SKM-1 (cell line): ENCODE measurements around the gene LITAF.
"Not testable (repeated sequence)": the region's sequence is repeated elsewhere in the genome, so short reads cannot be mapped to it uniquely, and the experiment has no call there.

ENCODE experiments used
- DNase-seq: peaks from one replicate; lab custom pipeline; 2025; ENCODE audit not compliant: unreplicated experiment; lab: John Stamatoyannopoulos, UW

Gene LITAF

GRCh38 chr16:11601425-11601824, 14.7 kb upstream of the LITAF start:
- no peak for DNase-seq

DNA sequence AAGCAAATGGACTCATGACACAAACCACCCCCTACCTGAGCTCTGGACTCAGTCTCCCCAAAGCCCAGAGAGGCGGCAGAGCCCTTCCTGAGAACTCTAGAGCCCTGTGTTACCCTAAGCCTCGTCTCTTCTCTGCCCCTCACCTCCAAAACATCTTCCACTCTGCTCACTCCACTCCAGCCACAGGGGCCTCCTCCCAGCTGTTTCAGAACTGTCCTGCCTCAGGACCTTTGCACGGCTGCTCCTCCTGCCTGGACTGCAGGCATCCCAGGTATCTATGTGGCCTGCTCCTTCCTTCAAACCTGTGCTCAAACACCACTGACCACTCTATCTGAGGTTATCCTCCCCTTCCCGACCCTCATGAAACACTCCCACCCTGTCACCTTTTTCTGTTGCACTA, 12.9 kb upstream of the LITAF start:
- no peak for DNase-seq

- DNase-seq = no peak
Measured at GRCh38 chr16:11597235-11598095, 10.7 kb upstream of the LITAF start.

- DNase-seq = no peak
Measured at GRCh38 chr16:11596572-11597226, 10.0 kb upstream of the LITAF start.

DNA sequence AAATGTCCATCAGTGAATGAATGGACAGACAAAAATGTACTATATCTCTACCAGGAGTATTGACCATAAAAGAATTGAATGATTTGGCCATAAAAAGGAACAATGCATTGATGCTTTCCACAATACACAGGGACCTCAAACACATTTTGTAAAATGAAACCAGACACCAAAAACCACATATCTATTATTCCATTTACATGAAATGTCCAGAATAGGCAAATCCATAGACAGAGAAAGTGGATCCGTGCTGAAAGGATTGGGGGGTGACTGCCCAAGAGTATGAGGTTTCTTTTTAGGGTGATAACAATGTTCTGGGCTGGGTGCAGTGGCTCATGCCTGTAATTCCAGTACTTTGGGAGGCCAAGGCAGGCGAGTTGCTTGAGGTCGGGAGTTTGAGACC, 6.9 kb upstream of the LITAF start:
- DNase-seq = no peak

DNA sequence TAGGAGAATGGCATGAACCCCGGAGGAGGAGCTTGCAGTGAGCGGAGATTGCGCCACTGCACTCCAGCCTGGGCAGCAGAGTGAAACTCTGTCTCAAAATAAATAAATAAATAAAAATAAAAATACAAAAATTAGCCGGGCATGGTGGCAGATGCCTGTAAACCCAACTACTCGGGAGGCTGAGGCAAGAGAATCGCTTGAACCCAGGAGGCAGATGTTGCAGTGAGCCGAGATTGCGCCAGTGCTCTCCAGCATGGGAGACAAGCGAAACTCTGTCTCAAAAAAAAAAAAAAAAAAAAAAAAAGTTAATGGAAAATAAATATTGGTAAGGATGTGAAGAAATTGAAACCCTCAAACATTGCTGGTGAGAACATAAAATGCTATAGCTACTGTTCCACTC, 6.4 kb upstream of the LITAF start:
- not testable (repeated sequence) for DNase-seq

DNA sequence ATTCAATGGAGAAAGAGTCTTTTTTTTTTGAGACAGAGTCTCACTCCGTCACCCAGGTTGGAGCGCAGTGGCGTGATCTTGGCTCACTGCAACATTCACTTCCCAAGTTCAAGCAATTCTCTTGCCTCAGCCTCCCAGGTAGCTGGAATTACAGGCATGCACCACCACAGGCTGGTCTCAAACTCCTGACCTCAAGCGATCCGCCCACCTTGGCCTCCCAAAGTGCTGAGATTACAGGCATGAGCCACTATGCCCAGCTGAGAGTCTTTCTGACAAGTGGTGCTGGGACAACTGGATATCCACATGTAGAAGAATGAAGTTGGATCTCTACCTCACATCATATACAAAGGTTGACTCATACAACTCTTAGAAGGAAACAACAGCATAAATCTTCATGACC, 4.9 kb upstream of the LITAF start:
- not testable (repeated sequence) for DNase-seq

DNA sequence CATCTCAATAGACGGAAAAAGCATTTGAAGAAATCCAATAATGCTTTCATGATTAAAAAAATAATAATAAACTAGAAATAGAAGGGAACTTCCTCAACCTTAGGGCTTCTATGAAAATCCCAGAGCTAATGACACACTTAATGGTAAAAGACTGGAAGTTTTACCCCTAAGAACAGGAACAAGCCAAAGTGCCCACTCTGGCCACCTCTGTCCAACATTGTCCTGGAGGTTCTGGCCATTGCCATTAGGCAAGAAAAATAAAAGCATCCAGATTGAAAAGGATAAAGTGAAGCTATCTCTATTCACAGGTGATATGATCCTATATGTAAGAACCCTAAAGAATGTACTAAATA, 2.5 kb upstream of the LITAF start:
- DNase-seq = no peak

DNA sequence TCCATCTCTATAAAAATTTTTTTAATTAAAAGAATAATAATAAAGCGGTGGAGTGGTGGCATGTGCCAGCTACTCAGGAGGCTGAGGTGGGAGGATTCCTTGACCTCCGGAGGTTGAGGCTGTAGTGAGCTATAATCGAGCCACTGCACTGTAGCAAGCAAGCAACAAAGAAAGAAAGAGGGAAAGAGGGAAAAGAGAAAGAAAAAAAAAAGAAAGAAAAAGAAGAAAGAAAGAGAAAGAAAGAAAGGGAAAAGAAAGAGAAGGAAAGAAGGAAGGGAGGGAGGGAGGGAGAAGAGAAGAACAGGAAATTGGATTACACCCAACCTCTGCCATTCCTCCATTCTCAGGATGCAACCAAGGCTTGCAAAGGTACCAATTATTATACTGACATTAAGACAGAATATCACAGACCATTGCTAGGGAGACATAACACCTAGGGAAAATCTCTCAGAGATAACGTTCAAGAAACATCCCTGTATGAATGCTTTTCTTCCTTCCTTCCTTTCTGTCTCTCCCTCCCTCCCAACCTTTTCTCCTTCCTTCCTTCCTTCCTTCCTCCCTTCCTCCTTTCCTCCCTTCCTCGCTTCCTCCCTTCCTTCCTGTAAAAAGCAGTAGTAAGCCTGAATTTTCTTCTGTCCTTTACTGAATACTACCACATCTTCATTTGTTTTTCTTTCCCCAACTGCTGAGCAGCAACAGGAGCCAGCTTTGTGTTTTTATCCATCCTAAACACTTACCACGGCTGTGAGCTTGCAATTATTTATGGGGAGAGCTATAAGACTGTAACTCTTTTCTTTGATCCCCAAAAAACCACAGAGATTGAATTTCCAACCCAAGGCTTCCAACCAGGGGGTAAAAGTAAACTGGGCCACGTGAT, 1.8 kb upstream of the LITAF start:
- no peak for DNase-seq

GRCh38 chr16:11587643-11588247, 1.0 kb upstream of the LITAF start:
- DNase-seq = no peak

GRCh38 chr16:11586378-11586855, 302 bp downstream of the LITAF start:
- DNase-seq = no peak

- no peak for DNase-seq
Measured at GRCh38 chr16:11585460-11586377, 1.0 kb downstream of the LITAF start.

GRCh38 chr16:11583889-11584565, 2.7 kb downstream of the LITAF start:
- no peak for DNase-seq

DNA sequence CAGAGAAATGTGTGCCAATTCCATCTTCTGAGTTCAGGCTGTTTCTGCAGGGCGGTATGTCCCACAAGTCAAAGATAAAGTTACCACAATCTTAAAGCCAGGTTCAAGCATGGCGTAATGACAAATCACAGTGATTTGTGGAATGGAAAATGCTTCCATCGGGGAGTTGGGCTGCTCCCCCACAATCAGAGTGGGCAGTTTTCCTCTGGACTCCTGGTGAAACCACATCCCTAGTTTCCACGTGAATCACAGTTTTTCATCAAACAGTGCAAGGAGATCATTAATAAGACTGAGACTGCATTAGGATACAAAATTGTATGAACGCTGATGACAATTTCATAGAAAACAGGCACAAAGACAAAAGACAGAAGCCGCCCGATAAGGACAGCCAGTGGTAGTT, 3.6 kb downstream of the LITAF start:
- no peak for DNase-seq

DNA sequence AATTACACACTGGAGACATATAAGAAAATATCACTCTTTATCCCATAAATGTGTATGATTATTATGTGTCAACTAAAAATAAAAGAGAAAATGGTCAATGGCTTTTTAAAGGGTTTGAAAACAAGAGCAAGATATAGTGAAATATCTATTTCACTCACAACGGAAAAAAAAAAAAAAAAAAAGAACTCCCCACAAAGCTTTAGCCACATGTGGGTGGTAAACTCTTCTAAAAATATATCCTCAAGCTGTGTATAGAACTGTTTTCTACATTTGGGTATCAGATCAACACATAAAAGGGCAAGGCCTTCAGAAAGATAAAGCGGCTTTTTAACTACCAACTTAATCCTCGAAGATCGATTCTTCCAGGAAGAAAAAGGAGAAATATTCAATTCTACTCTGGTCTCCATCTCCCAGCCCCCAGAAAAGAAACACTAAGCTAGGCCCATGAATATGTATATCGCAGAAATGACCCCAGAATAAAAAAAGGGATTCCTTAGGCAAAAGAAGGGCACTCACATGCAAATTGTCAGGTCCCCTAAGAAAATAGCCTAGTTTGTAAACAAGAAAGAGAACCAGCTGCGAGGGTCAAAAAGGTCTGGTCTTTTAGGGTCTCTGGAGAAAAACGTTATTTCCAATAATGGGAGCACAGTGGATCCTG, 4.4 kb downstream of the LITAF start:
- DNase-seq = no peak

GRCh38 chr16:11581678-11582077, 5.0 kb downstream of the LITAF start:
- no peak for DNase-seq

DNA sequence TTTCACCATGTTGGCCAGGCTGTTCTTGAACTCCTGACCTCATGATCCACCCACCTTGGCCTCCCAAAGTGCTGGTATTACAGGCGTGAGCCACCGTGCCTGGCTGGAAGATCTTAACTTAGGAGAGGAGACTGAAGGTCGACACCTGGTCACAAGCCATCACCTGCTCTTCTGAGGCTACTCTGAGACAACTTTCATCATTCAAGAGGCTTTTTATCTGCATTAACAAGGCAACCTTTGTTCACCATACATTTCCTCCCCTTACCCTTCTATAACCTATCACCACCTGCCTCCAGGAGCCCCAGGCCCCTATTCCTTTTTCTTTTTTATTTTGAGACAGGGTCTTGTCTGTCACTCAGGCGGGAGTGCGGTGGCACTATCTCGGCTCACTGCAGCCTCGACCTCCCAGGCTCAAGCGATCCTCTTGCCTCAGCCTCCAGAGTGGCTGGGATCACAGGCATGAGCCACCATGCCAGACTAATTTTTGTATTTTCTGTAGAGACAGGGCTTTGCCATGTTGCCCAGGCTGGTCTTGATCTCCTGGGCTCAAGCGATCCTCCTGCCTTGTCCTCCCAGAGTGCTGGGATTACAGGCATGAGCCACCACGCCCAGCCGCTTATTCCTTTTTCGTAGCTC, 6.2 kb downstream of the LITAF start:
- DNase-seq = no peak

GRCh38 chr16:11577290-11577660, 9.4 kb downstream of the LITAF start:
- not testable (repeated sequence) for DNase-seq
